Endothelial cell of umbilical vein (primary cell): Measurements from ENCODE around the gene PIP4K2B. TPM values are rescaled to one million over a fixed set of nuclear protein-coding genes. Genes with fewer than 3 reads are reported as not detected.

Experiments used
- BruUV-seq: library from RNA; stranded (reverse); fragments of 400-500 nt; replicated peaks from 2 replicates; lab custom pipeline; 2021; lab: Mats Ljungman, UMichigan
- CTCF ChIA-PET: fragments of 300-600, 350-600 bp; sonication (Branson Sonifier 250); formaldehyde crosslinking; loops from one replicate; lab custom pipeline; 2021; ENCODE audit warnings: antibody characterized with exemption, inconsistent platforms; lab: Charles Lee
- POLR2A ChIA-PET: fragments of 300-600, 350-600 bp; sonication (Branson Sonifier 250); formaldehyde crosslinking; loops from one replicate; lab custom pipeline; 2021; ENCODE audit warnings: antibody characterized with exemption, inconsistent platforms; lab: Charles Lee
- DNase-seq: peaks from one replicate; pipeline ENCODE4 v3.0.0-alpha.2; 2011; ENCODE audit warnings: low read depth, low spot score
- FAIRE-seq: peaks from 2 replicates; lab custom pipeline; 2011; peaks lifted over from hg19 to GRCh38; lab: Jason Lieb, UNC
- H2AFZ ChIP-seq: 2 replicates; pipeline ENCODE4 v1.6.0; 2012; ENCODE audit warnings: low read depth, low read length, control low read depth, inconsistent platforms
- H3K27ac ChIP-seq: 2 replicates; pipeline ENCODE4 v1.5.1; 2011; ENCODE audit warnings: low read depth, mild to moderate bottlenecking, control low read depth, low read length, moderate library complexity; ENCODE audit not compliant: insufficient read depth
- H3K27me3 ChIP-seq, 2 experiments: 2 replicates each; pipeline versions ENCODE4 v1.6.0 to v1.6.1; 2011; ENCODE audit warnings: low read length in 2 of 2, mixed read lengths in 1 of 2; ENCODE audit not compliant: control insufficient read depth in 2 of 2, insufficient read depth in 2 of 2
- H3K36me3 ChIP-seq, 2 experiments: 2 replicates in 1 of 2; 3 replicates in 1 of 2; pipeline ENCODE4 v1.5.1; 2011; ENCODE audit warnings: low read length in 2 of 2, mild to moderate bottlenecking in 1 of 2, moderate library complexity in 1 of 2; ENCODE audit not compliant: control insufficient read depth in 2 of 2, insufficient read depth in 2 of 2; ENCODE audit errors: extremely low read depth in 1 of 2
- H3K4me1 ChIP-seq: 3 replicates; pipeline ENCODE4 v1.5.1; 2011; ENCODE audit warnings: mild to moderate bottlenecking, low read length; ENCODE audit not compliant: control insufficient read depth, insufficient read depth; ENCODE audit errors: extremely low read depth
- H3K4me2 ChIP-seq: 2 replicates; pipeline ENCODE4 v1.6.1; 2011; ENCODE audit warnings: low read length, control low read depth, mixed read lengths; ENCODE audit not compliant: insufficient read depth
- H3K4me3 ChIP-seq, 3 experiments: fragments of 200-600 bp in 1 of 3; sonication (generic), shearing (Covaris generic) in 1 of 3; replicated peaks in 1 of 3; 2 replicates each; pipeline ENCODE4 v1.5.1; 2011 to 2016; ENCODE audit warnings: control low read depth in 3 of 3, low read length in 3 of 3, mild to moderate bottlenecking in 2 of 3, inconsistent platforms in 1 of 3, low read depth in 1 of 3, moderate library complexity in 1 of 3; ENCODE audit not compliant: insufficient read depth in 1 of 3
- H3K79me2 ChIP-seq: 2 replicates; pipeline ENCODE4 v1.6.0; 2012; ENCODE audit warnings: low read length, inconsistent platforms; ENCODE audit not compliant: control insufficient read depth, insufficient read depth
- H3K9ac ChIP-seq: replicated peaks from 2 replicates; pipeline ENCODE3; 2011; ENCODE audit warnings: low read length, control low read depth; ENCODE audit not compliant: insufficient read depth; ENCODE audit errors: extremely low read depth
- H3K9me1 ChIP-seq: replicated peaks from 3 replicates; pipeline ENCODE4 v1.6.0; 2011; ENCODE audit warnings: mild to moderate bottlenecking, low read length; ENCODE audit not compliant: control insufficient read depth, insufficient read depth; ENCODE audit errors: extremely low read depth
- H3K9me3 ChIP-seq: replicated peaks from 2 replicates; pipeline ENCODE4 v1.5.1; 2012; ENCODE audit warnings: low read length, inconsistent platforms; ENCODE audit not compliant: control insufficient read depth, insufficient read depth
- H4K20me1 ChIP-seq: replicated peaks from 2 replicates; pipeline ENCODE3; 2011; ENCODE audit warnings: mild to moderate bottlenecking, low read length; ENCODE audit not compliant: control insufficient read depth, insufficient read depth; ENCODE audit errors: extremely low read depth
- CTCF ChIP-seq, 2 donors: IDR thresholded peaks; 1 replicate in 1 of 2; 2 replicates in 1 of 2; pipeline ENCODE4 v1.5.1; 2011; ENCODE audit warnings: low read length in 2 of 2, mild to moderate bottlenecking in 2 of 2, moderate library complexity in 2 of 2, control low read depth in 1 of 2, inconsistent platforms in 1 of 2, low read depth in 1 of 2; ENCODE audit not compliant: insufficient read depth in 1 of 2; ENCODE audit errors: extremely low read depth in 1 of 2
- EZH2 ChIP-seq: IDR thresholded peaks from 2 replicates; pipeline ENCODE4 v1.6.1; 2012; ENCODE audit warnings: borderline replicate concordance, low read depth, mild to moderate bottlenecking, moderate library complexity, low read length, inconsistent platforms; ENCODE audit not compliant: severe bottlenecking
- FOS ChIP-seq: IDR thresholded peaks from 2 replicates; pipeline ENCODE4 v1.6.1; 2011; ENCODE audit warnings: mild to moderate bottlenecking, low read length, moderate library complexity, borderline replicate concordance; ENCODE audit not compliant: insufficient read depth
- GATA2 ChIP-seq: IDR thresholded peaks from 2 replicates; pipeline ENCODE4 v1.7.0; 2011; ENCODE audit warnings: low read depth, mild to moderate bottlenecking, moderate library complexity, mixed read lengths, low read length; ENCODE audit not compliant: insufficient read length, insufficient read depth
- JUN ChIP-seq: IDR thresholded peaks from 2 replicates; pipeline ENCODE4 v1.6.1; 2011; ENCODE audit warnings: borderline replicate concordance, low read depth; ENCODE audit not compliant: insufficient read length, insufficient read depth
- MAX ChIP-seq: IDR thresholded peaks from 2 replicates; pipeline ENCODE4 v1.6.1; 2011; ENCODE audit not compliant: insufficient read depth, insufficient read length
- MYC ChIP-seq: IDR thresholded peaks from one replicate; pipeline ENCODE4 v1.6.1; 2011; ENCODE audit warnings: mild to moderate bottlenecking, low read depth, low read length
- POLR2A ChIP-seq: IDR thresholded peaks from 2 replicates; pipeline ENCODE4 v1.6.1; 2012; ENCODE audit warnings: low read depth, mild to moderate bottlenecking, control low read depth, low read length
- POLR2AphosphoS5 ChIP-seq: IDR thresholded peaks from 2 replicates; pipeline ENCODE4 v1.6.1; 2012; ENCODE audit warnings: low read depth, mild to moderate bottlenecking, control low read depth, low read length, moderate library complexity; ENCODE audit not compliant: insufficient read depth
- dilution Hi-C: fragments of 300-500 bp; cut with MboI; formaldehyde crosslinking; loops from one replicate; pipeline ENCODE4 v1.15.0; 2019; ENCODE audit warnings: low sequenced_read_pairs; ENCODE audit not compliant: extremely low pct_ligation_motif_present
- intact Hi-C: fragments of 100-400 bp; cut with micrococcal nuclease; formaldehyde crosslinking; loops from one replicate; pipeline ENCODE4 v1.10.0; 2022
- polyA plus RNA-seq, 4 experiments: library from polyadenylated mRNA; depleted of rRNA in 3 of 4; stranded (reverse) in 3 of 4; unstranded in 1 of 4; fragments of >200 nt; gene quantifications; 2 replicates each; pipeline versions ENCODE4 v1.2.1 to v1.2.3, GENCODE V29; 2011 to 2012; ENCODE audit warnings: missing spikeins in 1 of 4
- total RNA-seq: library from RNA; stranded (reverse); gene quantifications from 2 replicates; pipeline ENCODE4 v1.2.3, GENCODE V29; 2021

Gene PIP4K2B
- total and polyA plus RNA-seq, 2 donors (not counting 3 experiments of a cell fraction or from before 2014, with no cell fraction given) = 23.1 to 48.8 TPM

GRCh38 chr17:38735161-38735997, 64.0 kb downstream of the PIP4K2B start:
- H3K27ac ChIP-seq = no peak overlapping the region
- no peaks in the 10 kb centered on the region for H3K9me1 ChIP-seq
- H3K4me1 ChIP-seq = peaks cover 19% of the 10 kb centered on the region
- DNase-seq (no peak), FAIRE-seq (no peak)
- TF ChIP-seq POLR2A (peak; percentile 11), MAX (no peak), POLR2AphosphoS5 (peak; percentile 20), GATA2 (no peak), FOS (no peak), CTCF (IDR thresholded peaks at IDR 0.05; ENCODE audit: extremely low read depth in 1 of 2, insufficient read depth in 1 of 2, low read depth in 1 of 2, low read length in 2 of 2) (peak; percentile 78 to 94), EZH2 (no peak), JUN (no peak), MYC (no peak)
- CTCF ChIA-PET = interaction anchor here (0.6 to 5.4 kb wide), 29 partner anchors 10 to 418 kb away, joined by 3 to 138 read pairs (median 7); partner anchors contain the start of genes EPOP, MLLT6, PCGF2 and PSMB3
- H3K27me3 ChIP-seq = no peaks in the 10 kb centered on the region
- no peak overlapping the region for H3K4me2 ChIP-seq
- H3K9me3 ChIP-seq = no peaks in the 10 kb centered on the region
- BruUV-seq = TSS peak; percentile 77
- H4K20me1 ChIP-seq = no peaks in the 10 kb centered on the region
- H3K79me2 ChIP-seq = peaks cover 13% of the 10 kb centered on the region
- POLR2A ChIA-PET = interaction anchor here (0.7 to 1.0 kb wide), 3 partner anchors 11 to 287 kb away, joined by 3 to 9 read pairs (median 4); no protein-coding TSS in a partner anchor
- H3K4me3 ChIP-seq = no peak overlapping the region
- H3K36me3 ChIP-seq = peaks cover 2 to 40% of the 10 kb centered on the region in 2 experiments
- H2AFZ ChIP-seq = no peak overlapping the region
- no peak overlapping the region for H3K9ac ChIP-seq
- intact Hi-C loops (loop anchor here (1.0 kb wide), 1 partner anchor 58 kb away; no protein-coding TSS in a partner anchor), dilution Hi-C loops (no loop called here)
